HG03103 (cell line): ENCODE data around the gene ZNF862.

Source experiments
- ATAC-seq: cut with Tn5 transposase; IDR thresholded peaks from one replicate; pipeline ENCODE4 v1.9.1; 2021; ENCODE audit warnings: low read depth; ENCODE audit not compliant: unreplicated experiment

Gene ZNF862

DNA sequence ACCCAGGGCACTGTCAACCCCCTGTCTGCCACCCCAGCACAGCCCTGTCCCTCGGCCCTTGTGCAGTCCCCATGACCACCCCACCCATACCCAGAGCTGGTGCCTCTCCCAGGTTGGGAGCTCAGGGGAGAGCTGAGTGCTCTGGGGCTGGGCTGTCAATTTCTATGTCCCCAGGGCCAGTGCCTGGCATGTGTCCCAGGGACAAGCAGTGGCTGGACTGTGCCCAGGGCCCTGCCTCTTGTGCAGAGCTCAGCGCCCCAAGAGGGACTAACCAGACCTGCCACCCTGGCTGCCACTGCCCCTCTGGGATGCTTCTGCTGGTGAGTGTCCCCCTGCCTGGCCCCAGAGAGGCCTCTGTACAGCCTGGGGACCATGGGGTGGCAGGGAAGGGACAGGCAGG, 29.0 kb upstream of the ZNF862 start:
- no peak for ATAC-seq

DNA sequence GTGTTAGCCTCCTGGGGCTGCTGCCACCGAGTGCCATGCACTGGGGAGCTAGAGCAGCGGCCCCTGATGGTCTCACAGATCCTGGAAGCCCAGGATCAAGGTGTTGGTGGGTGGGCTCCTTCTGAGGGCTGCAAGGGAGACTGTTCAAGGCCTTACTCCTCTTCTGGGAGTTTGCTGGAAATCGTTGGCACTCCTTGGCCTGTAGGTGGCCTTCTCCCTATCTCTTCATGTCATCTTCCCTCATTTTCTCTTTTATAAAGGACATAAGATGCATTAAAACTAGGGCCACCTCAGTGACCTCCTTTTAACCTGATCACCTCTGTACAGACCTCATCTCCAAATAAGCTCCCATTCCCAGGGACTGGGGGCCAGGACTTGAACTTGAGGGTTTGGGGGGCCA, 27.0 kb upstream of the ZNF862 start:
- no peak for ATAC-seq

DNA sequence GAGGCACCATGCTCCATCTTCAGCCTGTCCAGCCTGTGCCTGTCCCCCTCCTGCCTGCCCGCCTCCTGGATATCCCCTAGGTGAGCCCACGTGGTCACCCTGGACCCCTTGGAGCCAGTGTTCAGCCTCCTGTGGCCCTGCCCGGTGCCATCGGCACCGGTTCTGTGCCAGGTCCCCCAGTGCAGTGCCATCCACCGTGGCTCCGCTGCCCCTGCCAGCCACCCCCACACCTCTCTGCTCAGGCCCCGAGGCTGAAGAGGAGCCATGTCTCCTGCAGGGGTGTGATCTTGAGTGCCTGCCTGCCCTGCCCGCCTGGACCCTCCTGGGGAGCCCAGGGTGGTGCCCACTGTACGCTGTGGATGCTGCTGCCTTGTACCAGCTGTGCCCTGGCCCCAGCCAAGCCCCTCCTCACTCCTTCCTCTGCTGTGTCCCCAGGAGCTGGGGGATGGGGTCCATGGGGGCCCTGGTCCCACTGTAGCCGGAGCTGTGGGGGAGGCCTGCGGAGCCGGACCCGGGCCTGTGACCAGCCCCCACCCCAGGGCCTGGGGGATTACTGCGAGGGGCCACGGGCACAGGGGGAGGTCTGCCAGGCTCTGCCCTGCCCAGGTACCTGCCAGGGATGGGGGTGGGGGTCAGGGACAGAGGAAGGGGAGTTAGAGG, 26.2 kb upstream of the ZNF862 start:
- no peak for ATAC-seq

DNA sequence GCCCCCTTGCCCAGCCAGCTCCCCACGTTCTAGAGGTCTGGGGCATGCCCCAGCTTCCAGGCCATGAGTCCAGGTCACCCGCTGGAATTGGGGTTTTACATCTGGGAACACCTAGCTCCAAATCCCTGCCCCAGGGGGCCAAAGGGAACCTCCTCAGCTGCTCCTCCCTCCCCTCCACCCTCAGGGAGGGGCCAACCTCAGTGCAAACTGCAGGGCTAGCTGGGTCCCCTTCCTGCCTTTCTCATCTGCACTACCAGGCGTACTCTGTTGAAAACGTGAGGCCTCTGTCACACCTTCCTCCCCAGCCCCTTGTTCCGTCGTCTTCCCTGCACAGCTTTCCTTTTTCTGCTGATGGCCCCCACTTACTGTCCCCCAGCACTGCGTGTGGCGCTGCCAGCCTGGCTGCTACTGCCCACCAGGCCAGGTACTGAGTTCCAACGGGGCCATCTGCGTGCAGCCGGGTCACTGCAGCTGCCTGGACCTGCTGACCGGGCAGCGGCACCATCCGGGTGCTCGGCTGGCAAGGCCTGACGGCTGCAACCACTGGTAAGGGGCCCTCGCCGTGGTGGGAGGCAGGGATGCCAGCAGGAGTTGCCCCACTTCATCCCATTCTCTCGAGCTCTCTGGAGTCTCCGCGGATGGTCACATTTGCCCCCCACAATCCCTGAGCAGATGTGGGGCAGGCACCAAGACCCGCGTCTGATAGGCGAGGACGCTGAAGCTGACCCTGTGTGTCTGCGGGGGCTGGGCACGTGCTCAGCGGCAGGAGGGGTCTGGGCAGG, 24.7 kb upstream of the ZNF862 start:
- ATAC-seq: no peak

DNA sequence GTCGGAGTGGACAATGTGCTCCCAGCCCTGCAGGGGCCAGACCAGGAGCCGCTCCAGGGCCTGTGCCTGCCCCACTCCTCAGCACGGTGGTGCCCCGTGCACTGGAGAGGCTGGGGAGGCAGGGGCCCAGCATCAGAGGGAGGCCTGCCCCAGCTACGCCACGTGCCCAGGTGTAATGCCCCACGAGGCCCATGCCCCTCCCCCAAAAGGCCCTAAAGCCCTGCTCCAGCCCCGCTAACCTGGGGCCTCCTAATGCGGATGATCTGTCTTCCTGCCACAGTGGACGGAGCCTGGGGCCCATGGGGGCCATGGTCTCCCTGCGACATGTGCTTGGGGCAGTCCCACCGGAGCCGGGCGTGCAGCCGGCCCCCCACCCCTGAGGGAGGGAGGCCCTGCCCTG, 23.7 kb upstream of the ZNF862 start:
- ATAC-seq: no peak

DNA sequence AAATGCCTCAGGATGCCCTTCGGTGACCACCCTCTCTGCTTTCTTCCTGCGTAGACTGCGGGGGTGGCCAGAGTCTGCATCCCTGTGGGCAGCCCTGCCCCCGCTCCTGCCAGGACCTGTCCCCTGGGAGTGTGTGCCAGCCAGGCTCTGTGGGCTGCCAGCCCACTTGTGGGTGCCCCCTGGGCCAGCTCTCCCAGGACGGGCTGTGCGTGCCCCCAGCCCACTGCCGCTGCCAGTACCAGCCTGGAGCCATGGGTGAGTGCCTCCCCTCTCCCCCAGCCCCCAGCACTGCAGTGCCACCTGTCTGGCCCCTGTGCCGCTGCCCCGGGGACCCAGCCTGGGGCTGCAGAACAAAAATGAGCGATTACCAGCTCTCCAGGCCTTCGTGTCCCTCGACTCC, 23.1 kb upstream of the ZNF862 start:
- no peak for ATAC-seq

DNA sequence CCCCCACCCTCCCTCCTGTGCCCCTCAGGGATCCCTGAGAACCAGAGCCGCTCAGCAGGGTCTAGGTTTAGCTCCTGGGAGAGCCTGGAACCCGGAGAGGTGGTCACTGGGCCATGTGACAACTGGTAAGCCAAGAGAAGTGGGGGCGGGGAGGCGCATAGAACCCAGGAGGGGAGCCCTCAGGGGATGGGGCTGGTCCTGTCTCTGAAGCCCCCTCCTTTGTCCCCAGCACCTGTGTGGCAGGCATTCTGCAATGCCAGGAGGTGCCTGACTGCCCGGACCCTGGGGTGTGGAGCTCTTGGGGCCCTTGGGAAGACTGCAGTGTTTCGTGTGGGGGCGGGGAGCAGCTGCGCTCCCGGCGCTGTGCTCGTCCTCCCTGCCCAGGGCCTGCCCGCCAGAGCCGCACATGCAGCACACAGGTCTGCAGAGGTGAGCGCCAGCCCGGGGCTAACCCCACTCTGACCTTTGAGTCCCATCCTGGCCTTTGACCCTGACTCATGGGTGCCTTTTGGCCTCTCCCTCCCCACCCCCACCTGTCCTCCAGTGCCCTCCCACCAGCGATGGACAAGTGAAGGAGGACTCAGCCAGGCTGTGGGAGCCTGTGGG, 22.4 kb upstream of the ZNF862 start:
- no peak for ATAC-seq

DNA sequence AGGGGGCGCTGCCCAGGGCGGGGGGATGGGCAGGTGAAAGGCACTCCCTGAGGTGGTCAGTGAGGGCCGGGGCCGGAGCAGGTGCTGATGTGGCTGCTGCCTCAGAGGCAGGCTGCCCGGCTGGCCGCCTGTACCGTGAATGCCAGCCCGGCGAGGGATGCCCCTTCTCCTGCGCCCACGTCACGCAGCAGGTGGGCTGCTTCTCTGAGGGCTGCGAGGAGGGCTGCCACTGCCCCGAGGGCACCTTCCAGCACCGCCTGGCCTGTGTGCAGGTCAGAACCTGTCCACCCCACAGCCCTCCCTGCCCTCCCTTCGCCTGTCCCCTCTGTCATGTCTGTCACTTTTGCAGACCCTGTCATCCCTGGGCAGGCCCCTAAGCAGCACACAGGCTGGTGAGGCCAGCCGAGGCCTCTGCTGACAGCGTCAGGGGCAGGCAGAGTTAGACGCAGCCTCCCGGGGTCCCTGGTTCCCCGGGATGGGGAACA, 21.9 kb upstream of the ZNF862 start:
- ATAC-seq: no peak

DNA sequence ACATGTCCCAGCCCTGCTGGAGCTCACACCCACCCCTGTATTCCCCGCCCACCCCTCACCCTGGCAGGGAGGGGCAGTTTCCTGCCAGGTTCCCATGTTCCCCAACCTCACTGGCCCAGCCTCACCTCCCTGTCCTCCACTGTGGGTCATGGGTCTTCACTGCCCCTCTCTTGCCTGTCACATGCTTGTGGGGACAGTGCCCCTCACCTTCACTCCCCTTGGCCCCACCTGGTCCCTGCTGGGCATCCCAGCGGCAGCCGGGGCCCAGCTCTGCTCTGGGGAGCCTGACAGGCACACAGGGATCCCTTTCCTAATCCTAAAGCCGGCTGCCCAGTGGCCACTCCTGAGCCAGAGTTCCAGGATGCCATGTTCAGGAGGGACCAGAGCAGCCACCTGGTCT, 21.4 kb upstream of the ZNF862 start:
- ATAC-seq: no peak

DNA sequence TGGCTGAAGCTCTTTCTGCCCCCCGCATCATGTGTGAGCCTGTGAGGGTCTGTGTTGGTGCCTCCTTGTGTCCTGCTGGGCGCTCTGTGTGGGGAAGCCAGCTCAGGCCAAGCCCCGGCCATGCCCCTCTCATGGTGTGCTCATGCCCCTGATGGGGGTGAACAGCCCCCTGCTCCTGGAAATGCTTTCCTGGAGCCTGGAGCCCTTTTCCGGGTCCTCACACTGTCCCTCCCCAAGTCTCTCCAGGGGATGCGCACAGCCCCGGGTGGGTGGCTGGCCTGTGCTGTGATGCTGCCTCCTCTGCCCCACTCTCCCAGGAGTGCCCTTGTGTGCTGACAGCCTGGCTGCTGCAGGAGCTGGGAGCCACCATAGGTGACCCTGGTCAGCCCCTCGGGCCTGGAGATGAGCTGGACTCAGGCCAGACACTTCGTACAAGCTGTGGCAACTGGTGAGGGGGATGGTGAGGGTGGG, 20.8 kb upstream of the ZNF862 start:
- ATAC-seq: no peak

DNA sequence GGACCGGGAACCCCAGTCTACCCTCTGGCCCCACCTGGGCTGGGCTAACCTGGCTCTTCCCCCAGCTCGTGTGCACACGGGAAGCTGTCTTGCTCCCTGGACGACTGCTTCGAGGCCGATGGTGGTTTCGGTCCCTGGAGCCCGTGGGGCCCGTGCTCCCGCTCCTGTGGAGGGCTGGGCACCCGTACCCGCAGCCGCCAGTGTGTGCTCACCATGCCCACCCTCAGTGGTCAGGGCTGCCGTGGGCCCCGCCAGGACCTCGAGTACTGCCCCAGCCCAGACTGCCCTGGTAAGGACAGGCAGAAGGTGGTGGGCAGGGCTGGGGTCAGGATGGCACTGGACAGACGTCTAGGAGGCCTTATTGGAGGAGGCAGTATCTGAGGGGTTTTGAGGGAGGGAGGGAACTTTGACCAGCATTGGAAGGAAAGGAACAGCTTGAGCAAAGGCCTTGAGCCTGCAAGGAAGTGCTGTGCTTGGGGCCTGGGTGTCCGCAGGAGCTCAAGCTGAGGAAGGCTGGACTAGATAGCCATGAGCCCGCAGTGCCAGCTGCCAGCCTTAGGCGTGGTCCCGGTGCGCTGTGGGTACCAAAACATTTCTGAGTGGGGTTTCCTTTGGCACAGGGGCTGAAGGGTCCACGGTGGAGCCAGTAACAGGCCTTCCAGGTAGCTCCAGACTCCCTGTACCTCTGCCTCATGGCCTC, 20.2 kb upstream of the ZNF862 start:
- no peak for ATAC-seq

DNA sequence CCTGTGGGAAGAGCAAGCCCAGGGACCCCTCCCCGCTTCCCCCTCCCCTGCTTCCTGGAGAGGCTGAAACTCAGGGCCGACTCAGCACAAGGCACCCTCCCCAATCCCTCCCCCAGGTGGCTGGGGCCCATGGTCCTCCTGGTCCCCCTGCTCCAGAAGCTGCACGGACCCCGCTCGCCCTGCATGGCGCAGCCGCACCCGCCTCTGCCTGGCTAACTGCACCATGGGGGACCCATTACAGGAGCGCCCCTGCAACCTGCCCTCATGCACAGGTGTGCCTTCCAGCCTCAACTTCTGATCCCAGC, 19.7 kb upstream of the ZNF862 start:
- no peak for ATAC-seq

DNA sequence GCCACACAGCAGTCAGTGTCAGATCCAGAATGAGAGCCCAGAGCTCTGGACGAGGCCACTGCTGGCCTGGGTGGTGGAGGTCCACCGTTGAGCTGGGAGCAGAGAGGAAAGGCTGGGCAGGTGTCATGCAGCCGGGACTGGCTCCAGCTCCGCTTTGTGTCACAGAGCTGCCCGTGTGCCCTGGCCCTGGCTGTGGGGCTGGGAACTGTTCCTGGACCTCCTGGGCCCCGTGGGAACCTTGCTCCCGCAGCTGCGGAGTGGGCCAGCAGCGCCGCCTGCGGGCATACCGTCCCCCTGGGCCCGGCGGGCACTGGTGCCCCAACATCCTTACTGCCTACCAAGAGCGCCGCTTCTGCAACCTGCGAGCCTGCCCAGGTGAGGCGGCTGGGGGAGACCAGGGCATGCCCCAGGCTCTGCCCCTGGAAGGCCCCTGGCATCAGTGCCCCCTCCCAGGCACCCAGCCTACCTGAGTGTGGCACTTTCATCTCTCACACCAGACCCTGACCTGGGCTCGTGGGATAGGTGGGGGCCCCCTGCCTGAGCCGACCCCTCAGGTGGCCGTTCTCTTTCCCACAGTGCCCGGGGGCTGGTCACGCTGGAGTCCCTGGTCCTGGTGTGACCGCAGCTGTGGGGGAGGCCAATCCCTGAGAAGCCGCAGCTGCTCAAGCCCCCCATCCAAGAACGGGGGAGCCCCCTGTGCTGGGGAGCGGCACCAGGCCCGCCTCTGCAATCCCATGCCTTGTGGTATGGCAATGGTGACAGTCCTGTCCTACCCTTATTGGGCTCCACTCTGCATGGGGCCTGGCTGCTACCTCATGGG, 18.8 kb upstream of the ZNF862 start:
- no peak for ATAC-seq

DNA sequence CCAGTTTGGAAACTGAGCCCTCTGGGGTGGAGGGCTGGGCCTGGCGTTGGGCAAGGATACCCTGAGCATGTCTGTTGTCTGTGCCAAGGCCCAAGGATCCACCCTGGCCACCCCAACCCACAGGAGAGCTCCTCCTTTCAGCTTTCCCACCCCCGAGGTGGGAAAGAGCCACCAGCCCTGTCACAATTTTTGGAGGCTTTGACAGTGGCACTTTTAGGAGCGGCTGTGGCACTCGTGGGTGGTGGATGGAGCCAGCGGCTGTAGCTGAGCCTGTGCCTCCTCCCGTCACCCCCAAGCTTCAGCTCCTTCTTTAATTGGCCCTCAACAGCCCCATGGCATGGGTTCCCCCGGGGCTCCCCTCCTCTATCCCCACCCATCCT, 18.2 kb upstream of the ZNF862 start:
- no peak for ATAC-seq

DNA sequence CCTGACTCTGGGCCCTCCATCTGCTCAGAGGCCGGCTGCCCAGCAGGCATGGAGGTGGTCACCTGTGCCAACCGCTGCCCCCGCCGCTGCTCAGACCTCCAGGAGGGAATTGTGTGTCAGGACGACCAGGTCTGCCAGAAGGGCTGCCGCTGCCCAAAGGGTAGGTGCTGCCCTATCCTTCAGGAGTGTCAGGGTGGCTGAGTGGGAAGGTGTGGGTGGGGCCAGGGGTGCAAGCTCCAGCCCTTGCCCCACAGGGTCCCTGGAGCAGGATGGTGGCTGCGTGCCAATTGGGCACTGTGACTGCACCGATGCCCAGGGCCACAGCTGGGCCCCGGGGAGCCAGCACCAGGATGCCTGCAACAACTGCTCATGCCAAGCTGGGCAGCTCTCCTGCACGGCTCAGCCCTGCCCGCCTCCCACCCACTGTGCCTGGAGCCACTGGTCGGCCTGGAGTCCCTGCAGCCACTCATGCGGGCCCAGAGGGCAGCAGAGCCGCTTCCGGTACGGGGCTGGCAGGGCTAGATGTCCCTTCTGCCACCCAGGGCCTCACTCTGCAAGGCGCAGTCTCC, 17.5 kb upstream of the ZNF862 start:
- ATAC-seq: no peak

DNA sequence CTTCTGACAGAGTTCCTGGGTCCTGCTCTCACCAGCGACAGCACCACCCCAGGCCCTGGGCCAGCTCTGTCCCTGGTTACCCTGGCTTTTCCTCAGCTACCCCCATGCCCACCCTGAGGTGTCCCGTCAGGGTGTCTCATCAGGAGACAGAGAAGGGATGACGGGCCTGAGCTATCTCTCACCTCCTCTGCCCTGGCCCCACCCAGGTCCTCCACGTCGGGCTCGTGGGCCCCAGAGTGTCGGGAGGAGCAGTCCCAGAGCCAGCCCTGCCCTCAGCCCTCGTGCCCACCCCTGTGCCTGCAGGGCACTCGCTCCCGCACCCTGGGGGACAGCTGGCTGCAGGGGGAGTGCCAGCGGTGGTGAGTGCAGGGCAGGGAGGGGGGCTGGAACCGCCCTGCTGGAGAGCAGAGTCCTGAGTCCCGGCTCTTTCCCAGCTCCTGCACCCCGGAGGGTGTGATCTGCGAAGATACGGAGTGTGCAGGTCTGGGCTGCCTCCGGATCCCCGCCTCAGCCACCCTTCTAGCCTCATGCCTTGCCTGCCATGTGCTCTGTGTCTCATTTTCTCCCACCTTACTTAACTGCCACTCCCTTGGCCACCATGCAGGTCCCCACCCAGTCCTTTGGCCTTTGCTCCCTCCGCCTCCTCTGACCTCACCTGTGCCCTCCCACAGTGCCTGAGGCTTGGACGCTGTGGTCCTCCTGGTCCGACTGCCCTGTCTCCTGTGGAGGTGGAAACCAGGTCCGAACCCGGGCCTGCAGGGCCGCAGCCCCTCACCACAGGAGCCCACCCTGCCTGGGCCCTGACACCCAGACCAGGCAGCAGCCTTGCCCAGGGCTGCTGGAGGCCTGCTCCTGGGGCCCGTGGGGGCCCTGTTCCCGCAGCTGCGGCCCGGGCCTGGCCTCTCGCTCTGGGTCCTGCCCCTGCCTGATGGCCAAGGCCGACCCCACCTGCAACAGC, 16.7 kb upstream of the ZNF862 start:
- no peak for ATAC-seq

DNA sequence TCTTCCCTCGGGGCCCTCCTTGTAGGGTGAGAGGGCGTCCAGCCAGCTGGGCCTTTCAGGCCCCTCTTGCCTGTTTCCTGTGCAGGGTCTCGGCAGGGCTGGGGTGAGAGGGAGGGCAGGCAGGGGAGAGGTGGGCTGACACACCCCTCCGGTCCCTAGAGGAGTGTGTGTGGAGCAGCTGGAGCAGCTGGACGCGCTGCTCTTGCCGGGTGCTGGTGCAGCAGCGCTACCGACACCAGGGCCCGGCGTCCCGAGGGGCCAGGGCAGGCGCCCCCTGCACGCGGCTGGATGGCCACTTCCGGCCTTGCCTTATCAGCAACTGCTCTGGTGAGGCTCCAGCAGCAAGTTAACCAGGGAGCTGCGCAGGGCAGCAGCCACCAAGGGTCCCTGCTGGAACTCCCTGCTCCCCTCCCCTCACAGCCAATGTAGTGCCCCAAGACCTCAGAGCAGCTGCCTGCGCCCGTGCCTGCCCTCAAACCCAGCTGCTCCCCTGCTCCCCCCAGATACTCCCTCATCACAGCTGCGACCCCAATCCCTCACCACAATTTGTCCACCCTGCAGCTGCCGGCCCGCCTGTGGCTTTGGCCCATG, 15.7 kb upstream of the ZNF862 start:
- ATAC-seq: no peak

DNA sequence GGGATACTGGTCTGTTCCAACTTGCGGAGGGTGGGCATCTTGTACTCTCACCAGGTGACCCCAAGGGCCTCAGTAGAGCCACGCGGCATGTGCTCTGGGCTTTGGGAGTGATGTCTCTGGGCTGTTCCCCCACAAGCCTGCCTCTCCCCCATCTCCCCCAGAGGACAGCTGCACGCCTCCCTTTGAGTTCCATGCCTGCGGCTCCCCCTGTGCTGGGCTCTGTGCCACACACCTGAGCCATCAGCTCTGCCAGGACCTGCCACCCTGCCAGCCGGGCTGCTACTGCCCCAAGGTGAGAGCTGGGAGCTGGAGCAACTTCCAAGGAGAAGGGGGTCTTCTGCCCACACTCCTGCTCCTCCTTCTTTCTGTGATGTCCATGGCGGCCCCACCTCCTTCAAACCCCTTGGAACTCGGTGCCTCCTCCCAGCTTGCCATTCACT, 15.0 kb upstream of the ZNF862 start:
- no peak for ATAC-seq
